Measurements from ENCODE around the gene LRRC1.

DNA sequence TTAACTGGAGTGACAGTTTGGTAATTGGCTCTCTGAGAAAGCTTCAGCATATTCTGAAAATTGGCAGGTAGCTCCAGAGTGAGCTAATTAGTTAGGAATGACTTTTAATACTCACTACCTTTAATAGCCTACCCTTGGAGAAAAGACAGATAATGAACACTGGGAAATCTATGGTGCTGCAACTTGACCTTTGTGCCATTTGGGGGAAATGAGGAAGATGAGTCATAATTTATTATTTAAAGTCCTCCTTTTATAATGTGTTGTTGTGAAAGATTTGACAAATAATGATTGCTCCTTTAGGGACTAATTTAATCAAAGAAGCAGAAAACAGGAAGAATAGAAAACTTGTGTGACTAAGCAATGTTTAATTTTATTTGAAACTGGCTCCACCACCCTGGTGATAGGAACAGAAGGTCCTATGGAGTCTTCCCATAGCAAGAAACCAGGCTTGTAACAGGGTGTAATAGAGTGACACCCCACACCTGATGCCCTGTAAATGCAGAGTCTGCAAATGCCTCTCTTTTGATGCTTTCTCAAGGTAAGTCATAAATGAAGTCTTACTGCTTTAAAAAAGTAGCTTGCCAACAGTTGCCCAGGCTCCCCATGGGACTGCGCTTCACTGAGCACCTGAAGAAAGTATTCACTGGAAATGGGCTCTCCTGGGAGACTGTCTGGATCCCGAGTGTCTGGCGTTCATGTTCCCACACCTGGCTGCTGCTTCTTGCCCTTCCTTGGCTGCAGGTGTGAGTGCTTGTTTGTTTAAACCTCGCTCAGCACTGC is 134.4 kb downstream of the LRRC1 start:
- no peak for TF ChIP-seq EZH2 (IDR thresholded peaks at IDR 0.05; ENCODE audit: borderline replicate concordance, low read depth, low read length, severe bottlenecking)
- TF ChIP-seq, protein P1, sequence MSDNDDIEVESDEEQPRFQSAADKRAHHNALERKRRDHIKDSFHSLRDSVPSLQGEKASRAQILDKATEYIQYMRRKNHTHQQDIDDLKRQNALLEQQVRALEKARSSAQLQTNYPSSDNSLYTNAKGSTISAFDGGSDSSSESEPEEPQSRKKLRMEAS (IDR thresholded peaks at IDR 0.05; ENCODE audit: insufficient read depth, insufficient read length), result no peak
- TF ChIP-seq POLR2A (IDR thresholded peaks at IDR 0.05; ENCODE audit: low read depth, low read length), result no peak
- TF ChIP-seq, protein P2, sequence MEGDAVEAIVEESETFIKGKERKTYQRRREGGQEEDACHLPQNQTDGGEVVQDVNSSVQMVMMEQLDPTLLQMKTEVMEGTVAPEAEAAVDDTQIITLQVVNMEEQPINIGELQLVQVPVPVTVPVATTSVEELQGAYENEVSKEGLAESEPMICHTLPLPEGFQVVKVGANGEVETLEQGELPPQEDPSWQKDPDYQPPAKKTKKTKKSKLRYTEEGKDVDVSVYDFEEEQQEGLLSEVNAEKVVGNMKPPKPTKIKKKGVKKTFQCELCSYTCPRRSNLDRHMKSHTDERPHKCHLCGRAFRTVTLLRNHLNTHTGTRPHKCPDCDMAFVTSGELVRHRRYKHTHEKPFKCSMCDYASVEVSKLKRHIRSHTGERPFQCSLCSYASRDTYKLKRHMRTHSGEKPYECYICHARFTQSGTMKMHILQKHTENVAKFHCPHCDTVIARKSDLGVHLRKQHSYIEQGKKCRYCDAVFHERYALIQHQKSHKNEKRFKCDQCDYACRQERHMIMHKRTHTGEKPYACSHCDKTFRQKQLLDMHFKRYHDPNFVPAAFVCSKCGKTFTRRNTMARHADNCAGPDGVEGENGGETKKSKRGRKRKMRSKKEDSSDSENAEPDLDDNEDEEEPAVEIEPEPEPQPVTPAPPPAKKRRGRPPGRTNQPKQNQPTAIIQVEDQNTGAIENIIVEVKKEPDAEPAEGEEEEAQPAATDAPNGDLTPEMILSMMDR (IDR thresholded peaks at IDR 0.05; ENCODE audit: extremely low read depth in 1 of 2, insufficient read depth in 1 of 2, low read depth in 1 of 2, low read length in 2 of 2), result no peak
- TF ChIP-seq POLR2AphosphoS5 (IDR thresholded peaks at IDR 0.05; ENCODE audit: insufficient read depth, low read depth, low read length), result no peak
